ENCODE data around the gene FNBP1.
"Not testable (repeated sequence)": the region's sequence is repeated elsewhere in the genome, so short reads cannot be mapped to it uniquely, and the experiment has no call there.

Gene FNBP1

DNA sequence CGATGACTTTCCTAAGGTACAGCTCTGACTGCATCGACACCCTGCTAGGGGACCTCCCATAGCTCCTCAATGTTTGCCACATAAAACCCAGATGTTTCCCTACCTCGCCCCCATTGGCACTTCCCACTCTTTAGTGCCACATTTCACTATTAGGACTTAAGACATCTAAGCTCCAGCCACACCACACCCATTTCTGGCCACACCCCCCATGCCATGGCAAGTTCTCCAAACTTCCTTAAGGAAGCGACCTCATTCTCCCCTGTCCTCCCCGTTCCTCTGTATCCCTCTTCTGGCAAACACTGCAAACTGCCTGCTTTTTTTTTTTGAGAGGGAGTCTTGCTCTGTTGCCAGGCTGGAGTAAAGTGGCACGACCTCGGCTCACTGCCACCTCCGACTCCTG lies 144.8 kb downstream of the FNBP1 start:
- TF ChIP-seq, protein P1, sequence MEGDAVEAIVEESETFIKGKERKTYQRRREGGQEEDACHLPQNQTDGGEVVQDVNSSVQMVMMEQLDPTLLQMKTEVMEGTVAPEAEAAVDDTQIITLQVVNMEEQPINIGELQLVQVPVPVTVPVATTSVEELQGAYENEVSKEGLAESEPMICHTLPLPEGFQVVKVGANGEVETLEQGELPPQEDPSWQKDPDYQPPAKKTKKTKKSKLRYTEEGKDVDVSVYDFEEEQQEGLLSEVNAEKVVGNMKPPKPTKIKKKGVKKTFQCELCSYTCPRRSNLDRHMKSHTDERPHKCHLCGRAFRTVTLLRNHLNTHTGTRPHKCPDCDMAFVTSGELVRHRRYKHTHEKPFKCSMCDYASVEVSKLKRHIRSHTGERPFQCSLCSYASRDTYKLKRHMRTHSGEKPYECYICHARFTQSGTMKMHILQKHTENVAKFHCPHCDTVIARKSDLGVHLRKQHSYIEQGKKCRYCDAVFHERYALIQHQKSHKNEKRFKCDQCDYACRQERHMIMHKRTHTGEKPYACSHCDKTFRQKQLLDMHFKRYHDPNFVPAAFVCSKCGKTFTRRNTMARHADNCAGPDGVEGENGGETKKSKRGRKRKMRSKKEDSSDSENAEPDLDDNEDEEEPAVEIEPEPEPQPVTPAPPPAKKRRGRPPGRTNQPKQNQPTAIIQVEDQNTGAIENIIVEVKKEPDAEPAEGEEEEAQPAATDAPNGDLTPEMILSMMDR (conservative IDR thresholded peaks at IDR 0.05): no peak
- no peak overlapping the region for H3K27ac ChIP-seq

DNA sequence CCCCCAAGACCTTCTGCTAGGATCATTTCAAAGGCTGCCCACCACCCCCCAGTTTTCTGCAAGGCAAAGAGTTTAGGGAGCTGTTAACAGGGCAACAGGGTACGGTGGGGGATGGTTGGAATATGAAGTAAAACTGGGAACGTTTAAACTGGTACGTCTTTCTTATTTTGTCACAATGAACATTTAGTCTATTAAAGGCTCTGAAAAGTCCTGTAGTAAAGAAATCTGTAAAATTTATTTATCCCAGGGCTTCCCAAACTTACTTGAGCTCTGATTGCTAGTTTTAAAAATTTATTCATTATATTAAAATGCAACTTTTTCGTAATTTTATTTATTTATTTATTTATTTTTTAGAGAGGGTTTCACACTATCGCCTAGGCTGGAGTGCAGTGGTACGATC lies 145.7 kb downstream of the FNBP1 start:
- H3K27ac ChIP-seq: no peak overlapping the region

DNA sequence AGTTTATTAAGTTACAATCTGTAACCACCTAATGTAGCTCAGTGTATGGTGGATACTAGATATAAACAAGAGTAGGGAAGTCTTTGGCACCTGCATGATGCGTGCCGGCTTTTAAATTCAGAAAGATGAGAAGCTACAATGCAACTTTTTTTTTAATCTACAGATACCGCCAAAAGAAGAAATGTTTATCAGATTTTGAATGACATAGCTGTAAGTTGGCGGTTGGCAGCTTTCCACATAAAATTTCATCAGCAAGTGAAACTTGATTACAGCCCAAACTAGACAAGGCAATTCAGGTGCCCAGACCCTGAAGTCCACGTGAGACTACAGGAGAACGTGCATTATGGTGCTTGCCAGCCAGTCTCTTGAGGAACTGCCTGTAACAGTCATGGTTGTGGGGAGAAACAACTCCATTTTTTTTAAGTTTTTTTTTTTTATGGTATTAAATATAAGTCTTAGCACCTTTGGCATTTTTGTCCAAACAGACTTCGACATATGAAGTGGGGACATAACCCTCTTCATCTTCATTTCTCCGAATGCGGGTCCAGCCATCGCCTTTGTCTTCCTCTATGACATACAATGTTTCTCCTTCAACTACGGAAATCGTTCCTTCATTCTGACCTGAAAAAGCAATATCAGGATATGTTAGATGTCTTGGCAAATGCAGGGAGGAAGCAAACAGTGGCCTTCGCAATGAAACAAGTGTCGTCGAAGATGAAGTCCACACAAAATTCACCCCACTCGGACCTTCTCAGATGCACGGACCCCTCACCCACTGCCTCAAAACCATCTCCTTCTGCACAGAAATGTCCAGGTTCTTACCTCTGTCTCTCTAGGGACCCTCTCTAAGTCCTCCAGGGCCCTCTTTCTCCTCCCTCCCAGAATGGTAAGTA lies 147.4 kb downstream of the FNBP1 start:
- TF ChIP-seq, protein P1 (conservative IDR thresholded peaks at IDR 0.05): no peak

More for the DNA sequence above, 145.7 kb downstream of the FNBP1 start:
- TF ChIP-seq, protein P1 (conservative IDR thresholded peaks at IDR 0.05): no peak

DNA sequence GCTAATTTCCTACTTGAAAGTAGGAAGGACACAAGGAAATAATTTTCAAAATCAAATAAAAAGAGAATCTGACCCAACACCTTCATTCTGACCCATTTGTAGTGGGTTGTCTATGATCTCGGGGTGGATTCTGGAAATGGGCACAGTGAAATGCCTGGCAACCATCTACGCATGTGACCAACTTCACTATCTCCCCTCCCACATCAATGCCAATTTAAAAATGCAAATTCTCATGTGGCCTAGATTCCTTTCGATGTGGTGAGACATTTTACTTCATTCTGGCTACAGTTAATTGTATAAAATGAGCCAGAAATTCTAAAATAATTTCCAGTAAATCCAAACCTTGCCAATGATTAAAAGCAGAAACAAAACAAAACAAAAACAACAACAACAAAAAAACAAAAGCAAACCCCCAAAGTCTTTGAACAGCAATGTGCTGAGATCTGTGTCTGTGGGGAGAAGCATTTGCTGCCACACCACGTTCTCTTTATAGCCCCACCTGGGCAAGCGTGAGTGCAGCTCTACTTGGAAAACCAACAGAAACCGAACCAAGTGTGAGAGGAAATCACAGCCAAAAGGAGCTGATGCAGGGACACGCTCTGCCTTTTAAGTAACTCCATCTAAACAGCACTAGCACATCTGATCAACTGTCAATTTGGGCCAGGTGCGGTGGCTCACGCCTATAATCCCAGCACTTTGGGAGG lies 148.7 kb downstream of the FNBP1 start:
- TF ChIP-seq, protein P1 (conservative IDR thresholded peaks at IDR 0.05): no peak
- H3K27ac ChIP-seq: no peak overlapping the region

More for the DNA sequence above, 147.4 kb downstream of the FNBP1 start:
- no peak overlapping the region for H3K27ac ChIP-seq

DNA sequence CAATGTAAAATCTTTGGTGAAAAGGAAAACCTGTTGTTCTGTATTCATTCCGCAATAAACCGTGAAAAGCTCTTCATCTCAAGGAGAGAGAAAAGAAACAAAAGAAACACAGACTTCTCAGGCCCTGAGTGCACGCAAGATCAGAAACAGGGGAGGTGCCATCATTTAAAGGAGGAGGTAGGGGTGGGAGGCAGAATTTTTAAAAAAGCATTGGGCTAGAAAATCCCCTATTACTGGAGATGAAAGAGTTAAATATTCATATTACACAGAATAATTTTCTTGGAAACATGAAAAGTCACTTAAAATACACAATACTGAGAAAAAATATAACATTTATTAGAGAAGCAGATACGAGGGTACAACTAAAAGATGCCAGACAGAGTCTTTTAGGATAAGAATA lies 151.4 kb downstream of the FNBP1 start:
- TF ChIP-seq, protein P1 (conservative IDR thresholded peaks at IDR 0.05): no peak
- no peak overlapping the region for H3K27ac ChIP-seq

DNA sequence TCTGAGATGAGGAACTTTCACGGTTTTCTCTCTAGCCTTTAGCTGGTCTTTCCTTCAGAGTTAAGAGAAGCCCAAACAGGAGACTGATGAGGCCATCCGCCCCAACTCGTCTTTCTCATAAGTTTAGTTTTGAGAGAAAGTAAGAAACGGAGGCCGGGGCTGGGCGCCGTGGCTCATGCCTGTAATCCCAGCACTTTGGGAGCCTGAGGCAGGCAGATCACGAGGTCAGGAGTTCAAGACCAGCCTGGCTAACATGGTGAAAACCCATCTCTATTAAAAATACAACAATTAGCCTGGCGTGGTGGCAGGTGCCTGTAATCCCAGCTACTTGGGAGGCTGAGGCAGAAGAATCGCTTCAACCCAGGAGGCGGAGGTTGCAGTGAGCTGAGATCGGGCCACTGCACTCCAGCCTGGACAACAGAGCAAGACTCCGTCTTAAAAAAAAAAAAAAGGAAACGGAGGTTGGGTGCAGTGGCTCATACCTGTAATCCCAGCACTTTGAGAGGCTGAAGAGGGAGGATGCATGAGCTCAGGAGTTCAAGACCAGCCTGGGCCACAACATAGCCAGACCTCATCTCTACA lies 152.2 kb downstream of the FNBP1 start:
- not testable (repeated sequence) for H3K27ac ChIP-seq

DNA sequence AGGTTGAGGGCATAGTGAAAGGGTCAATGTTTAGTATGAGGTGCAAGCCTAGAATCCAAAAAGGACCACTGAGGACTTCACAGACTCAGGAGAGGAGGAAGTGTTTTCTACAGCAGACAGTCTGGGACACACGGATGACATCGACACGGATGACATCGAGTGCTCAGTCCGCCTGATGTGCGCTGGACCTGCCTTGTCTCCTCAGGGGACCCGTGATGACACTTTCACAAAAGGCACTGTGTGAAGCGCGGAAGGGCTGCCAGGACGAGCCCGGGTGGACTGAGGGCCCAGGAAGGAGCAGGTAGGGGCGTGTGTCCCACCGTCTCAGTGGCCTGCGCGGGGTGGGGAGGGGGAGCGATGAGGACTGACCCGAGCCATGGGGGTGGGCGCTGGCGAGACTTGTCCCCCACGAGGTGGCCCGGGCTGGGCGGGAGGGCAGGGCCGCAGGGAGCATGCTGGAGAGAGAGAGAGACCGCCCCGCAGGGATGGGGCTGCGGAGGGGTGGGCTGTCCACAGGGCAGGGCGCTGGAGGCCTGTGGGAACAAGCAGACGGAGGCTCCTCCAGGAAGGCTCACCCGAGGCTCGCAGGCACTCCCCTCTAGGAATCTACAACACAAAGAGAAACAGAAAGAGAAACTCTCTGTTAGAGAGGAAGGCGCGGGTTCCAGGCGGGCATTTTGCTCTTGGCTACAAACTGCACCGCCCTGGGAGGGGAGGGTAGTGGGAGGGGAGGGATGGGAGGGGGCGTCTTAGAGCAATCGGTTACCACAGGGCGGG lies 152.9 kb downstream of the FNBP1 start:
- no peak overlapping the region for H3K27ac ChIP-seq

More for the DNA sequence above, 152.9 kb downstream of the FNBP1 start:
- TF ChIP-seq, protein P1 (conservative IDR thresholded peaks at IDR 0.05): no peak

All from VCaP (cell line).